HL-60 (cell line): Measurements from ENCODE around the gene ANKFY1.

Source experiments
- GABPA ChIP-seq: IDR thresholded peaks from 2 replicates; pipeline ENCODE4 v1.6.1; 2012; ENCODE audit warnings: low read depth
- POLR2AphosphoS5 ChIP-seq: IDR thresholded peaks from 2 replicates; pipeline ENCODE4 v1.6.1; 2012; ENCODE audit warnings: low read depth
- REST ChIP-seq: IDR thresholded peaks from 2 replicates; pipeline ENCODE4 v1.6.1; 2012; ENCODE audit warnings: low read depth; ENCODE audit not compliant: insufficient replicate concordance
- TF ChIP-seq, protein P1 (sequence below): IDR thresholded peaks from one replicate; pipeline ENCODE4 v1.5.1; 2011; ENCODE audit warnings: low read length, control low read depth, inconsistent platforms; ENCODE audit not compliant: insufficient read depth

DNA sequence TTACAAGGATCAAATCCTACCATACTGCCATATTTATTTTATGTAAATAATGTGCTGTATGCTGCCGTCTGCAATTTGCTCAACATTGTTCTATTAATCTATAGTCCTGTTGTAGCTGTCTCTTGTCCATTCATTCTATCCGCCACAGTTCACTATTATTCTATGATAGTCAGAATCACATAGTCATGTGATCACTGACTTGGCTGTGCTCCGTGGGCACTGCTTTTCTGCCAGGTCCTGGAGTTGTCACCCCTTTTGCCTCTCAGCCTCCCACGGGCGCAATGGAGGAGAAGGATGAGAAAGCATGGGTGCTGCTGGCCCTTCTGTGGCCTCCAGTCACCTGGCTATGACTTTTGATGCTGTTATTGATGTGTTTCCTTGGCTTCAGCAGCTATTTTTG is 37.3 kb upstream of the ANKFY1 start:
- TF ChIP-seq, protein P1, sequence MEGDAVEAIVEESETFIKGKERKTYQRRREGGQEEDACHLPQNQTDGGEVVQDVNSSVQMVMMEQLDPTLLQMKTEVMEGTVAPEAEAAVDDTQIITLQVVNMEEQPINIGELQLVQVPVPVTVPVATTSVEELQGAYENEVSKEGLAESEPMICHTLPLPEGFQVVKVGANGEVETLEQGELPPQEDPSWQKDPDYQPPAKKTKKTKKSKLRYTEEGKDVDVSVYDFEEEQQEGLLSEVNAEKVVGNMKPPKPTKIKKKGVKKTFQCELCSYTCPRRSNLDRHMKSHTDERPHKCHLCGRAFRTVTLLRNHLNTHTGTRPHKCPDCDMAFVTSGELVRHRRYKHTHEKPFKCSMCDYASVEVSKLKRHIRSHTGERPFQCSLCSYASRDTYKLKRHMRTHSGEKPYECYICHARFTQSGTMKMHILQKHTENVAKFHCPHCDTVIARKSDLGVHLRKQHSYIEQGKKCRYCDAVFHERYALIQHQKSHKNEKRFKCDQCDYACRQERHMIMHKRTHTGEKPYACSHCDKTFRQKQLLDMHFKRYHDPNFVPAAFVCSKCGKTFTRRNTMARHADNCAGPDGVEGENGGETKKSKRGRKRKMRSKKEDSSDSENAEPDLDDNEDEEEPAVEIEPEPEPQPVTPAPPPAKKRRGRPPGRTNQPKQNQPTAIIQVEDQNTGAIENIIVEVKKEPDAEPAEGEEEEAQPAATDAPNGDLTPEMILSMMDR = no peak
- TF ChIP-seq REST (no peak), POLR2AphosphoS5 (no peak), GABPA (no peak)
